ENCODE data around the gene CCDC85A. TPM values are rescaled to one million over a fixed set of nuclear protein-coding genes. Genes with fewer than 3 reads are reported as not detected.

CCDC85A gene
- total and polyA plus RNA-seq, 9 donors = 0.17 to 6.8 (median 0.65) TPM

DNA sequence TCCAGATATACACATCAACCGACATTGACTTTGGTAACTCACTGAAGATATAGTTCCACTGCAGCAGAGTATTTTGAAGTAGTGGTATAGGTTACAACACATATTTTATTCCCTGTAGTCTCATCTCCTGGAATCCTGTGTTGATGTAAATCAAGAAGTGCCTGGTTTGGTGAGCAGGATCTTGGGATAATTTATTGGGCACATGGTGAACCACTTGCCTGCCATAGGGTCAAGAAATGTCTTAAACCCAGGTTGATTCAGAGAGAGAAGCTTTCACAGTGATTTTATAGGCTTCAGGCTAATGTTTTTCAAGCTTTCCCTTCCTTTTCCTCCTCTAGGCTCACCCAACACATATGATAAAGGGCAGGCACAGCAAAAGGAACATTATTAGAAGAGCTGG is 24.6 kb downstream of the CCDC85A start:
- intact Hi-C loops (cut with DNase I) = no loop called here
- no peak for DNase-seq
- Histone ChIP-seq H3K9me3 (no peaks in the 10 kb centered on the region), H3K4me3 (no peak overlapping the region), H3K4me1 (ENCODE audit: insufficient read depth) (no peaks in the 10 kb centered on the region), H3K27me3 (no peaks in the 10 kb centered on the region), H3K27ac (no peak overlapping the region), H3K36me3 (no peaks in the 10 kb centered on the region)
- no peak for TF ChIP-seq EP300 (IDR thresholded peaks at IDR 0.05)
- no peak for TF ChIP-seq POLR2A (IDR thresholded peaks at IDR 0.05)
- TF ChIP-seq, protein P1, sequence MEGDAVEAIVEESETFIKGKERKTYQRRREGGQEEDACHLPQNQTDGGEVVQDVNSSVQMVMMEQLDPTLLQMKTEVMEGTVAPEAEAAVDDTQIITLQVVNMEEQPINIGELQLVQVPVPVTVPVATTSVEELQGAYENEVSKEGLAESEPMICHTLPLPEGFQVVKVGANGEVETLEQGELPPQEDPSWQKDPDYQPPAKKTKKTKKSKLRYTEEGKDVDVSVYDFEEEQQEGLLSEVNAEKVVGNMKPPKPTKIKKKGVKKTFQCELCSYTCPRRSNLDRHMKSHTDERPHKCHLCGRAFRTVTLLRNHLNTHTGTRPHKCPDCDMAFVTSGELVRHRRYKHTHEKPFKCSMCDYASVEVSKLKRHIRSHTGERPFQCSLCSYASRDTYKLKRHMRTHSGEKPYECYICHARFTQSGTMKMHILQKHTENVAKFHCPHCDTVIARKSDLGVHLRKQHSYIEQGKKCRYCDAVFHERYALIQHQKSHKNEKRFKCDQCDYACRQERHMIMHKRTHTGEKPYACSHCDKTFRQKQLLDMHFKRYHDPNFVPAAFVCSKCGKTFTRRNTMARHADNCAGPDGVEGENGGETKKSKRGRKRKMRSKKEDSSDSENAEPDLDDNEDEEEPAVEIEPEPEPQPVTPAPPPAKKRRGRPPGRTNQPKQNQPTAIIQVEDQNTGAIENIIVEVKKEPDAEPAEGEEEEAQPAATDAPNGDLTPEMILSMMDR (IDR thresholded peaks at IDR 0.05) = no peak
- 77 to 85% (median 83%) methylated on average over 1 of the region's 1 CpG for WGBS, 3 donors

DNA sequence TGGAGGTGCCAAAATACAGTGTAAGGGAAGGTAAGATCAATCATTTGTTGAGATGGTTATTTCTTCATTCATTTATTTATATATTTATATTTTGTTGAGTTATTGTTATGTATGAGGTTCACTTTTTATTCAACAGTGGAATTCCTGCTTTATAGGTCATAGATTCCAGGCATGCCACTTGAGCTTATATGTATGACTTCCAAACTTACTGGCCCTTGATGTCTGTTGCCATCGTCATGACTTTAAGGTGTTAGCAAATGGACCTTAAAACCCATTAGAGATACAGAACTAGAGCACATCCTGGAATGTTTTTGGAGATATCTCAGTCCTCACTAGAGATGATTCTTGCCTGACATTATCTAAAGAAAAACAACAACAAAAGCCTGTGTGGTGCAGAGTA is 25.9 kb downstream of the CCDC85A start:
- no peaks in the 10 kb centered on the region for H3K36me3 ChIP-seq
- no peak overlapping the region for H3K4me3 ChIP-seq
- H3K9me3 ChIP-seq = no peaks in the 10 kb centered on the region
- intact Hi-C loops (cut with DNase I) = no loop called here
- H3K27me3 ChIP-seq = no peaks in the 10 kb centered on the region
- WGBS, 3 donors = 73 to 84% (median 74%) methylated on average over 1 of the region's 1 CpG
- no peak for DNase-seq
- no peaks in the 10 kb centered on the region for H3K4me1 ChIP-seq (ENCODE audit: insufficient read depth)
- TF ChIP-seq, protein P1 (IDR thresholded peaks at IDR 0.05) = no peak
- no peak for TF ChIP-seq POLR2A (IDR thresholded peaks at IDR 0.05)
- no peak for TF ChIP-seq EP300 (IDR thresholded peaks at IDR 0.05)
- H3K27ac ChIP-seq = no peak overlapping the region

DNA sequence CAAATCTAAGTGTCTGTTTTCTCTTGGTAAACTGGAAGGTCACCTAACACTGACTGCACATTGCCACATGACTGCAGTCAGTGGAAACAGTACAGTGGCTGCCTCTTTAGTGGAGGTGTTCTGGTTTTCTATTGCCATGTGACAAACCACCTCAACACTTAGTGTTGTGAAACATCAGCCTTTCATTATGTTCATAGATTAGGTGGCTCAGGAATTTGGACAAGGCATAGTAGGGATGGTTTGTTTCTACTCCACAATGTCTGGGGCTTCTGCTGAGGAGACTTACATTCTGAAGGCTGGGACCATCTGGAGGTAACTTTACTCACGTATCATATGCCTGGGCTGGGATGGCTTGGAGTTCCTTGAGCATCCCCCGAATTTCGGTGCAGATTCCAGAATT is 26.5 kb downstream of the CCDC85A start:
- intact Hi-C loops (cut with DNase I) = no loop called here
- Histone ChIP-seq H3K27ac (no peak overlapping the region), H3K36me3 (no peaks in the 10 kb centered on the region), H3K27me3 (no peaks in the 10 kb centered on the region), H3K4me1 (ENCODE audit: insufficient read depth) (no peaks in the 10 kb centered on the region), H3K9me3 (no peaks in the 10 kb centered on the region), H3K4me3 (no peak overlapping the region)
- TF ChIP-seq, protein P1 (IDR thresholded peaks at IDR 0.05) = no peak
- TF ChIP-seq POLR2A (IDR thresholded peaks at IDR 0.05) = no peak
- TF ChIP-seq EP300 (IDR thresholded peaks at IDR 0.05) = no peak
- DNase-seq = no peak
- WGBS, 3 donors = 85 to 91% (median 88%) methylated on average over 3 of the region's 3 CpGs

DNA sequence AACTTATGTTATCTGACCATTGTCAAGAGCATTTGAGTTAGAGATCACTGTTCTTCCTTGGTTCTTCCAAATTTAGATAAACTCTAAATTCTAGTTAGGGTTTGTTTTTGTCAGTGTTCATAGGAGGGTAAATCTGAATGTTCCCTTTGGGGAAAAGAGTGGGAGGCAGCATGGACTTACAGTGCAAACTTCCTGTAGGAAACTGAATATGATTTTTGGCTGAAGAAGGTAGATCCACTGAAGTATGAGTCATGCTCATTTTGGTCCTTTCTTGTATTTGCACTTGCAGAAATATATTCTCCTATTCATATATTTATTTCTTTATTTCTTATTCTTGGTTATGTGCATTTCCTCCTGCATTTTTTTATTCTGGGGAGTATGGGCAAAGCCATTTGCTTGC is 27.3 kb downstream of the CCDC85A start:
- no peak for DNase-seq
- Histone ChIP-seq H3K4me1 (ENCODE audit: insufficient read depth) (no peaks in the 10 kb centered on the region), H3K27ac (no peak overlapping the region), H3K9me3 (no peaks in the 10 kb centered on the region), H3K36me3 (no peaks in the 10 kb centered on the region), H3K4me3 (no peak overlapping the region), H3K27me3 (no peaks in the 10 kb centered on the region)
- TF ChIP-seq POLR2A (IDR thresholded peaks at IDR 0.05) (no peak), EP300 (IDR thresholded peaks at IDR 0.05) (no peak)
- TF ChIP-seq, protein P1 (IDR thresholded peaks at IDR 0.05) = no peak
- intact Hi-C loops (cut with DNase I) = no loop called here

DNA sequence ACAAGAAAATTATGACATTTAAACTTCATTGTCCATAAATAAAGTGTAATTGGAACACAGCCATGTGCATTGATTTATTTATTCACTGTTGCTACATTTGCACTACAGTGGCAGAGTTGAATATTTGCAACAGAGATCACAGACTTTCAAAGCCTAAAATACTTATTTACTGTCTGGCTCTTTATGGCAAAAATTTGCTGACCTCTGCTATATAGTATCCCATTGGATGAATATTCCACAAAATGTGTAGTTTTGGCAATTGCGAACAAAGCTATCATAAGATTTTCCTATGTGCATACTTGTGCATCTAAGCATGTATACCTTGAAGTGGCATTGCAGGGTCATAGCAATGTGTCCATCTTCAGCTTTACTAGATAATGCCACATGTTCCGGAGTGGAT is 32.1 kb downstream of the CCDC85A start:
- H3K27me3 ChIP-seq = no peaks in the 10 kb centered on the region
- no peaks in the 10 kb centered on the region for H3K36me3 ChIP-seq
- no peak for DNase-seq
- H3K4me3 ChIP-seq = no peak overlapping the region
- no peaks in the 10 kb centered on the region for H3K4me1 ChIP-seq (ENCODE audit: insufficient read depth)
- no peaks in the 10 kb centered on the region for H3K9me3 ChIP-seq
- TF ChIP-seq, protein P1 (IDR thresholded peaks at IDR 0.05) = no peak
- TF ChIP-seq POLR2A (IDR thresholded peaks at IDR 0.05) = no peak
- TF ChIP-seq EP300 (IDR thresholded peaks at IDR 0.05) = no peak
- no peak overlapping the region for H3K27ac ChIP-seq
- 87 to 94% (median 91%) methylated on average over 2 of the region's 2 CpGs for WGBS, 3 donors
- intact Hi-C loops (cut with DNase I) = no loop called here

All from ovary (tissue), 9 donors.